ENCODE results near the gene CLDN5.

Gene CLDN5

DNA sequence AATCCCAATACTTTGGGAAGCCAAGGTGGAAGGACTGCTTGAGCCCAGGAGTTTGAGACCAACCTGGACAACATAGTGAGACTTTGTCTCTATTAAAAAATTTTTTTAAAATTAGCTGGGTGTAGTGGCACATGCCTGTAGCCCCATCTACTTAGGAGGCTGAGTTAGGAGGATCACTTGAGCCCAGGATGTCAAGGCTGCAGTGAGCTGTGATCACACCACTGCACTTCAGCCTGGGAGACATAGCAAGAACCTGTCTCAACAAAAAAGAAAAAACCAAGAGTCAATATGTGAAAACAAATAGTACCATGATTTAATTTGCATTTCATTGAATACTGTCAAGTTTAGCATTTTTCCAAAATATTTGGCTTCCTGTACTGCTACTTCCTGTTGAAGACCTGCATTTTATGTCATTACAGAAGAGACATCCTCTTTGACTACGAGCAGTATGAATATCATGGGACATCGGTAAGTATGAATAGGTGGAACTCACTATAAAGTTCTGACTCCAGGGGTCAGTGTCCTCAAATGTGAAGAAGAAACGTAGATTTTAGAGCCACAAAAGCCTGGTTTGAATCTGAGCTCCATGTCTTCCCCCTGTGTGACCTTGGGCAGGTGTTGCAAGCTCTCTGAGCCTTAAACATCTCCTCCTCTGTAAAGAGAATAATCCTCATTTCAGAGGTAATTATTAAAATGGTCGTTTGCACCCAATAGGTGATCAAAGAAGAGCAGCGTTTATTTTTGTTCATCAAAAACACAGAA lies 28.5 kb downstream of the CLDN5 start:
- no peak for DNase-seq (ENCODE audit: low read depth, low spot score)
- H3K9me3 ChIP-seq (ENCODE audit: control insufficient read depth, insufficient read depth, low read length), result no peaks in the 10 kb centered on the region
- no CpG with 5 or more reads among the region's 5 CpGs for WGBS (ENCODE audit: insufficient coverage, insufficient read length)
- no peak overlapping the region for H3K4me3 ChIP-seq (ENCODE audit: low read length)
- no peaks in the 10 kb centered on the region for H3K27me3 ChIP-seq (ENCODE audit: control insufficient read depth, insufficient read depth, low read length)
- no peaks in the 10 kb centered on the region; the same call in 1 of the 2 replicates for H3K4me1 ChIP-seq (ENCODE audit: control insufficient read depth, insufficient read depth, low read length)
- H3K36me3 ChIP-seq (ENCODE audit: control insufficient read depth, insufficient read depth, low read length), result peaks cover 18% of the 10 kb centered on the region; the same call in 1 of the 2 replicates
- no peak overlapping the region for H3K27ac ChIP-seq (ENCODE audit: low read length)

GRCh38 chr22:19494676-19495173 lies 29.5 kb downstream of the CLDN5 start:
- no peak for DNase-seq (ENCODE audit: low read depth, low spot score)
- peaks cover 18% of the 10 kb centered on the region; the same call in 1 of the 2 replicates for H3K36me3 ChIP-seq (ENCODE audit: control insufficient read depth, insufficient read depth, low read length)

DNA sequence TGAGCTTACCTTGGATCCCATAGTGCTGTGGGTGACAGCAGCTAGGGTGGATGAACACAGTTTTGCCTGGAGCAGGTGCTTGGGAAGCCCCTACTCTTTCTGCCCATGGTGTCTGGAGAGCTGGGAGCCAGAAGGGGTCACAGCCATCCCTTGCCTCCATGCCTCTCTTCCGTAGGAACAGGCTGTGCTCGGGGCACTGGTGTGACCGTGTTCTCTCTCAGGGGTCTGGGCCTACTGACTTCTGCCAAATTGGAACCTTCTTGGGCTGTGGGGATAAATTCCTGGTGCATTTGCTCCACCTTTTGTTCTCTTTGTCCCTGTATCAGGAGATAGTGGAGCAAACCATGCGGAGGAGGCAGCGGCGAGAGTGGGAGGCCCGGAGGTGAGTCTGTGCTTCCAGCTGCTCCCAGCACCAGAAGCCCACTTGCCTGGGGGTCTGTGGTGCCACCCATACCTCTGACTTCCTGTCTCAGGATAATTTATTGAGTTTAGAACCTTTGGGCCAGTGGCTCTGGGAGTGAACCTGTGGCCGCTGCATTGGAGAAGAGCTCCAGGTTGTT lies 30.1 kb downstream of the CLDN5 start:
- DNase-seq (ENCODE audit: low read depth, low spot score), result no peak
- Histone ChIP-seq H3K27me3 (ENCODE audit: control insufficient read depth, insufficient read depth, low read length) (no peaks in the 10 kb centered on the region), H3K4me3 (ENCODE audit: low read length) (no peak overlapping the region), H3K9me3 (ENCODE audit: control insufficient read depth, insufficient read depth, low read length) (no peaks in the 10 kb centered on the region), H3K36me3 (ENCODE audit: control insufficient read depth, insufficient read depth, low read length) (peaks cover 18% of the 10 kb centered on the region; the same call in 1 of the 2 replicates), H3K27ac (ENCODE audit: low read length) (no peak overlapping the region), H3K4me1 (ENCODE audit: control insufficient read depth, insufficient read depth, low read length) (no peaks in the 10 kb centered on the region; the same call in 1 of the 2 replicates)
- no CpG with 5 or more reads among the region's 8 CpGs for WGBS (ENCODE audit: insufficient coverage, insufficient read length)

More at GRCh38 chr22:19494676-19495173, 29.5 kb downstream of the CLDN5 start:
- Histone ChIP-seq H3K27me3 (ENCODE audit: control insufficient read depth, insufficient read depth, low read length) (no peaks in the 10 kb centered on the region), H3K4me1 (ENCODE audit: control insufficient read depth, insufficient read depth, low read length) (no peaks in the 10 kb centered on the region; the same call in 1 of the 2 replicates), H3K27ac (ENCODE audit: low read length) (no peak overlapping the region), H3K4me3 (ENCODE audit: low read length) (no peak overlapping the region), H3K9me3 (ENCODE audit: control insufficient read depth, insufficient read depth, low read length) (no peaks in the 10 kb centered on the region)
- WGBS (ENCODE audit: insufficient coverage, insufficient read length), result no CpG with 5 or more reads among the region's 6 CpGs

GRCh38 chr22:19492504-19493174 lies 31.6 kb downstream of the CLDN5 start:
- H3K36me3 ChIP-seq (ENCODE audit: control insufficient read depth, insufficient read depth, low read length), result peaks cover 18% of the 10 kb centered on the region
- H3K27me3 ChIP-seq (ENCODE audit: control insufficient read depth, insufficient read depth, low read length), result no peaks in the 10 kb centered on the region
- no peaks in the 10 kb centered on the region for H3K9me3 ChIP-seq (ENCODE audit: control insufficient read depth, insufficient read depth, low read length)
- WGBS (ENCODE audit: insufficient coverage, insufficient read length), result no CpG with 5 or more reads among the region's 6 CpGs
- H3K4me3 ChIP-seq (ENCODE audit: low read length), result no peak overlapping the region
- H3K4me1 ChIP-seq (ENCODE audit: control insufficient read depth, insufficient read depth, low read length), result no peaks in the 10 kb centered on the region; the same call in 1 of the 2 replicates
- no peak for DNase-seq (ENCODE audit: low read depth, low spot score)
- H3K27ac ChIP-seq (ENCODE audit: low read length), result no peak overlapping the region

- no CpG with 5 or more reads among the region's 5 CpGs for WGBS (ENCODE audit: insufficient coverage, insufficient read length)
- Histone ChIP-seq H3K36me3 (ENCODE audit: control insufficient read depth, insufficient read depth, low read length) (peaks cover 12% of the 10 kb centered on the region), H3K27me3 (ENCODE audit: control insufficient read depth, insufficient read depth, low read length) (no peaks in the 10 kb centered on the region)
Measured at GRCh38 chr22:19490628-19491230, 33.5 kb downstream of the CLDN5 start.

GRCh38 chr22:19488884-19489843 lies 35.0 kb downstream of the CLDN5 start:
- no peaks in the 10 kb centered on the region for H3K9me3 ChIP-seq (ENCODE audit: control insufficient read depth, insufficient read depth, low read length)
- H3K4me1 ChIP-seq (ENCODE audit: control insufficient read depth, insufficient read depth, low read length), result no peaks in the 10 kb centered on the region
- DNase-seq (ENCODE audit: low read depth, low spot score), result no peak
- H3K36me3 ChIP-seq (ENCODE audit: control insufficient read depth, insufficient read depth, low read length), result peaks cover 17% of the 10 kb centered on the region
- no CpG with 5 or more reads among the region's 7 CpGs for WGBS (ENCODE audit: insufficient coverage, insufficient read length)
- no peak overlapping the region for H3K27ac ChIP-seq (ENCODE audit: low read length)
- H3K27me3 ChIP-seq (ENCODE audit: control insufficient read depth, insufficient read depth, low read length), result no peaks in the 10 kb centered on the region
- no peak overlapping the region for H3K4me3 ChIP-seq (ENCODE audit: low read length)

More at GRCh38 chr22:19490628-19491230, 33.5 kb downstream of the CLDN5 start:
- no peaks in the 10 kb centered on the region; the same call in 1 of the 2 replicates for H3K4me1 ChIP-seq (ENCODE audit: control insufficient read depth, insufficient read depth, low read length)
- no peak overlapping the region for H3K27ac ChIP-seq (ENCODE audit: low read length)
- DNase-seq (ENCODE audit: low read depth, low spot score), result no peak
- no peaks in the 10 kb centered on the region for H3K9me3 ChIP-seq (ENCODE audit: control insufficient read depth, insufficient read depth, low read length)
- H3K4me3 ChIP-seq (ENCODE audit: low read length), result no peak overlapping the region

DNA sequence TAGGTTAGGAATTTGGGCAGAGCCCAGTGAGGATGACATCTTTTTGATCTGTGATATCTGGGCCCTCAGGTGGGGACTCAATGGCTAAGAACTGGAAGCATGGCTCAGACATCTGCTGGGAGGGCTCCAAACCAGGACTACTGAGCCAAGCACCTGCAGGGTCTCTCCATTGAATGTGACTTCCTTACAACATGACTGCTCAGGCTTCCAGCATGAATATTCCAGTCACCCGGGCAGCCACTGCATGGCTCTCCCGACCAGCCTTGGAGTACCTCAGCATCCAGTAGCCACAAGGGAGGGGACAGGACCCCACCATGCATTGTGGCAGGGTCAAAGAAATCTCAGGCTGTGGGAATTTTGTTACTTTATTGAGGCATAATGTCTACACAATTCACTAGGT lies 35.9 kb downstream of the CLDN5 start:
- Histone ChIP-seq H3K27ac (ENCODE audit: low read length) (no peak overlapping the region), H3K36me3 (ENCODE audit: control insufficient read depth, insufficient read depth, low read length) (peaks cover 19% of the 10 kb centered on the region), H3K4me3 (ENCODE audit: low read length) (no peak overlapping the region), H3K4me1 (ENCODE audit: control insufficient read depth, insufficient read depth, low read length) (no peaks in the 10 kb centered on the region), H3K27me3 (ENCODE audit: control insufficient read depth, insufficient read depth, low read length) (no peaks in the 10 kb centered on the region), H3K9me3 (ENCODE audit: control insufficient read depth, insufficient read depth, low read length) (no peaks in the 10 kb centered on the region; the same call in 1 of the 2 replicates)
- WGBS (ENCODE audit: insufficient coverage, insufficient read length), result no CpG with 5 or more reads among the region's 2 CpGs
- no peak for DNase-seq (ENCODE audit: low read depth, low spot score)

DNA sequence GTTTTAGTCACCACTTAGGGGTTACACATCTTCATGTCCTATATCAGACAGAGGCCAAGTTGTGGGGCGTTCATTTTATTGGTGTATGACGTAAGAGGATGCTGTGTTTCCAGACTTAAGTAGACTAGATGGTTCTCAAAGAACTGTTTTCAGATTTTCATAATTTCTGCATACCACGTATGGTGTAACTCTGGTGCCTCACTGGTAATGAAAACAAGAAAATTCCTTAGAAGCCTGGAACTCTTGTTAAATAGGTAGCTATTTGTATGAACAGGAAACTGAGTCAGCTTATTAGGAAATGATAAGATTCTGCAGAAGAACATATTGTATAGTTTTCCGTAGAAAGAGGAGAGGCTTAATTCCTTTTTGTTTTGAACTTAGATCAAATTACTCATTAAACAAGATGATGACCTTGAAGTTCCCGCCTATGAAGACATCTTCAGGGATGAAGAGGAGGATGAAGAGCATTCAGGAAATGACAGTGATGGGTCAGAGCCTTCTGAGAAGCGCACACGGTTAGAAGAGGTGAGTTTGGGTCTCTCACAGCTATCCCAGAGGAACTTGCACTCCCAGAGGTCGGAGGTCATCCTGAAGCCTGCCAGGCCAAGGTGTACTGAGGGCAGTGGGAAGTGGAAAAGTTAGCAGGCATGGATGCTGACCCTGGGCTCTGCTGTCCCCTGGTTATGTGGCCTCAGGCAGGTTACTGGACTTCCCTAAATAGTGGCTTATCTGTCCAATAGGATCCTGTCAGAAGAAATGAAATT lies 40.5 kb downstream of the CLDN5 start:
- Histone ChIP-seq H3K4me1 (ENCODE audit: control insufficient read depth, insufficient read depth, low read length) (no peaks in the 10 kb centered on the region), H3K4me3 (ENCODE audit: low read length) (no peak overlapping the region), H3K36me3 (ENCODE audit: control insufficient read depth, insufficient read depth, low read length) (peaks cover 18% of the 10 kb centered on the region), H3K27me3 (ENCODE audit: control insufficient read depth, insufficient read depth, low read length) (no peaks in the 10 kb centered on the region), H3K9me3 (ENCODE audit: control insufficient read depth, insufficient read depth, low read length) (no peaks in the 10 kb centered on the region; the same call in 1 of the 2 replicates), H3K27ac (ENCODE audit: low read length) (no peak overlapping the region)
- DNase-seq (ENCODE audit: low read depth, low spot score), result no peak
- WGBS (ENCODE audit: insufficient coverage, insufficient read length), result no CpG with 5 or more reads among the region's 8 CpGs

DNA sequence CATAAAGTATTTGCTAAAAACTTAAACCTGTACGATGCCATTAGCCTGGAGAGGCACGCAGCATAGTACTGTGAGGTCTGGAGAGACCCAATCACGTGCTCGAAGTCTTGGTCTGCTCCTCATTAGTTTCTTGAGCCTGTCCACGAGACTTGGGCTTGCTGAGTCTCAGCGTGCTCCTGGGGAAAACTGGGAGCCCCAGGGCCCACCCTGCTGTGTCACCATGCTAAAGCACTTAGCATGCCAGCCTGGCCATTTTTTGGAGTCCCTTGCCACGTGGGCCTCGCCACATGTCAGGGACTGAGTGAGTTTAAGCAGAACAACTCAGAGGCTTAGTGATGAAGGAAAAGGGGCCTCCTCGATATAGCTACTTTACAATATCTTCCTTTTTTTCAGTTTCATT lies 41.9 kb downstream of the CLDN5 start:
- H3K9me3 ChIP-seq (ENCODE audit: control insufficient read depth, insufficient read depth, low read length), result no peaks in the 10 kb centered on the region; the same call in 1 of the 2 replicates
- H3K36me3 ChIP-seq (ENCODE audit: control insufficient read depth, insufficient read depth, low read length), result peaks cover 14% of the 10 kb centered on the region
- no peak overlapping the region for H3K4me3 ChIP-seq (ENCODE audit: low read length)
- DNase-seq (ENCODE audit: low read depth, low spot score), result no peak
- no CpG with 5 or more reads among the region's 9 CpGs for WGBS (ENCODE audit: insufficient coverage, insufficient read length)
- H3K4me1 ChIP-seq (ENCODE audit: control insufficient read depth, insufficient read depth, low read length), result no peaks in the 10 kb centered on the region
- H3K27ac ChIP-seq (ENCODE audit: low read length), result no peak overlapping the region
- no peaks in the 10 kb centered on the region for H3K27me3 ChIP-seq (ENCODE audit: control insufficient read depth, insufficient read depth, low read length)

All from iPS DF 6.9 (cell line).